H1 (cell line): ENCODE measurements around the gene CNOT3. TPM values are rescaled to one million over a fixed set of nuclear protein-coding genes. Genes with fewer than 3 reads are reported as not detected.

Experiments
- CTCF ChIA-PET: fragments of 300-600 bp; sonication (Branson Sonifier 250); formaldehyde crosslinking; loops from one replicate; lab custom pipeline; 2021; ENCODE audit not compliant: partially characterized antibody; lab: Charles Lee
- POLR2A ChIA-PET: fragments of 300-600 bp; sonication (Branson Sonifier 250); formaldehyde crosslinking; loops from one replicate; lab custom pipeline; 2021; ENCODE audit warnings: inconsistent platforms; ENCODE audit not compliant: partially characterized antibody; lab: Charles Lee
- DNase-seq, 2 experiments: peaks; one replicate each; pipeline versions ENCODE4 v3.0.0 to v3.0.0-alpha.2; 2010 to 2022; ENCODE audit warnings: low spot score in 2 of 2, low read depth in 1 of 2, mixed read lengths in 1 of 2
- FAIRE-seq: peaks from 2 replicates; lab custom pipeline; 2011; peaks lifted over from hg19 to GRCh38; lab: Jason Lieb, UNC
- H2AFZ ChIP-seq: 2 replicates; pipeline ENCODE4 v1.8.1; 2012; ENCODE audit warnings: low read length, inconsistent platforms
- H2AK5ac ChIP-seq: 2 replicates; pipeline ENCODE4 v1.6.1; 2013; ENCODE audit warnings: low read depth, low read length
- H2BK120ac ChIP-seq: replicated peaks from 2 replicates; pipeline ENCODE3; 2013; ENCODE audit warnings: low read depth, low read length, inconsistent platforms
- H2BK12ac ChIP-seq: 2 replicates; pipeline ENCODE4 v1.6.1; 2013; ENCODE audit warnings: low read depth, low read length
- H2BK15ac ChIP-seq: 2 replicates; pipeline ENCODE4 v1.6.1; 2013; ENCODE audit warnings: low read length
- H2BK20ac ChIP-seq: 2 replicates; pipeline ENCODE4 v1.6.1; 2013; ENCODE audit warnings: low read length
- H2BK5ac ChIP-seq: 2 replicates; pipeline ENCODE4 v1.6.1; 2013; ENCODE audit warnings: low read depth, low read length
- H3K14ac ChIP-seq: 2 replicates; pipeline ENCODE4 v1.6.1; 2013; ENCODE audit warnings: inconsistent platforms; ENCODE audit not compliant: insufficient read length
- H3K18ac ChIP-seq: 2 replicates; pipeline ENCODE4 v1.6.1; 2013; ENCODE audit warnings: low read length; ENCODE audit errors: extremely low read depth
- H3K23ac ChIP-seq: 2 replicates; pipeline ENCODE4 v1.6.1; 2013; ENCODE audit warnings: inconsistent platforms; ENCODE audit not compliant: insufficient read length
- H3K23me2 ChIP-seq: 2 replicates; pipeline ENCODE4 v1.6.1; 2013; ENCODE audit warnings: low read depth, low read length
- H3K27ac ChIP-seq: 2 replicates; pipeline ENCODE4 v1.6.1; 2011; ENCODE audit warnings: low read depth, low read length, inconsistent platforms
- H3K27me3 ChIP-seq, 4 experiments: replicated peaks in 1 of 4; 1 replicate in 1 of 4; 2 replicates in 3 of 4; pipeline versions ENCODE4 v1.6.1 to v1.8.1; 2011 to 2013; ENCODE audit warnings: low read length in 3 of 4, mild to moderate bottlenecking in 3 of 4, inconsistent platforms in 2 of 4, mixed read lengths in 2 of 4, moderate library complexity in 1 of 4; ENCODE audit not compliant: control insufficient read depth in 3 of 4, insufficient read depth in 3 of 4; ENCODE audit errors: extremely low read depth in 1 of 4
- H3K36me3 ChIP-seq, 4 experiments: 2 replicates each; pipeline versions ENCODE4 v1.6.1 to v1.8.1; 2011 to 2013; ENCODE audit warnings: mild to moderate bottlenecking in 4 of 4, low read length in 3 of 4, moderate library complexity in 2 of 4, control low read depth in 1 of 4, inconsistent platforms in 1 of 4; ENCODE audit not compliant: insufficient read depth in 4 of 4, control insufficient read depth in 2 of 4
- H3K4ac ChIP-seq: replicated peaks from 2 replicates; pipeline ENCODE3; 2013; ENCODE audit warnings: low read length, low read depth, mixed read lengths, inconsistent platforms; ENCODE audit not compliant: insufficient read length
- H3K4me1 ChIP-seq, 4 experiments: replicated peaks in 1 of 4; 1 replicate in 1 of 4; 2 replicates in 3 of 4; pipeline versions ENCODE4 v1.6.1 to v1.8.1; 2011 to 2013; ENCODE audit warnings: low read length in 3 of 4, inconsistent platforms in 2 of 4, mixed read lengths in 1 of 4; ENCODE audit not compliant: insufficient read depth in 4 of 4, control insufficient read depth in 3 of 4
- H3K4me2 ChIP-seq, 2 experiments: 2 replicates each; pipeline versions ENCODE4 v1.6.1 to v1.8.1; 2011 to 2013; ENCODE audit warnings: low read depth in 2 of 2, low read length in 2 of 2, control low read depth in 1 of 2, inconsistent platforms in 1 of 2, mild to moderate bottlenecking in 1 of 2; ENCODE audit not compliant: insufficient read depth in 1 of 2
- H3K4me3 ChIP-seq, 4 experiments: fragments of 200-600, 300-600 bp in 1 of 4; sonication (generic), shearing (Covaris generic), sonication (Bioruptor Twin) in 1 of 4; 2 replicates each; pipeline versions ENCODE4 v1.5.1 to v1.8.1; 2011 to 2016; ENCODE audit warnings: low read length in 4 of 4, low read depth in 3 of 4, control low read depth in 2 of 4, inconsistent platforms in 2 of 4, mild to moderate bottlenecking in 2 of 4, mixed read lengths in 1 of 4, moderate library complexity in 1 of 4; ENCODE audit not compliant: insufficient read depth in 2 of 4; ENCODE audit errors: extremely low read depth in 1 of 4
- H3K56ac ChIP-seq: replicated peaks from 2 replicates; pipeline ENCODE3; 2013; ENCODE audit warnings: low read depth, mild to moderate bottlenecking, mixed read lengths, low read length, inconsistent platforms; ENCODE audit not compliant: insufficient read length
- H3K79me1 ChIP-seq: 2 replicates; pipeline ENCODE4 v1.6.1; 2013; ENCODE audit warnings: low read depth, low read length, control low read depth
- H3K79me2 ChIP-seq, 2 experiments: 2 replicates each; pipeline versions ENCODE4 v1.6.1 to v1.8.1; 2012 to 2013; ENCODE audit warnings: low read length in 2 of 2, mild to moderate bottlenecking in 2 of 2, inconsistent platforms in 1 of 2; ENCODE audit not compliant: insufficient read depth in 2 of 2, control insufficient read depth in 1 of 2
- H3K9ac ChIP-seq, 4 experiments: replicated peaks in 1 of 4; 1 replicate in 1 of 4; 2 replicates in 3 of 4; pipeline versions ENCODE4 v1.6.1 to v1.8.1; 2011 to 2013; ENCODE audit warnings: low read depth in 3 of 4, low read length in 3 of 4, control low read depth in 2 of 4, mild to moderate bottlenecking in 2 of 4, moderate library complexity in 2 of 4, inconsistent platforms in 1 of 4; ENCODE audit errors: extremely low read depth in 1 of 4
- H3K9me3 ChIP-seq, 2 experiments: 2 replicates each; pipeline versions ENCODE4 v1.6.1 to v1.8.1; 2012 to 2013; ENCODE audit warnings: mild to moderate bottlenecking in 2 of 2, moderate library complexity in 2 of 2, control low read depth in 1 of 2, inconsistent platforms in 1 of 2, low read depth in 1 of 2, low read length in 1 of 2, mixed read lengths in 1 of 2; ENCODE audit not compliant: insufficient read depth in 2 of 2
- H4K20me1 ChIP-seq, 2 experiments: replicated peaks in 1 of 2; 2 replicates each; pipeline versions ENCODE3 to v1.8.1; 2011 to 2013; ENCODE audit warnings: inconsistent platforms in 2 of 2, low read length in 2 of 2, mild to moderate bottlenecking in 1 of 2; ENCODE audit not compliant: insufficient read depth in 2 of 2, control insufficient read depth in 1 of 2
- H4K5ac ChIP-seq: 2 replicates; pipeline ENCODE4 v1.6.1; 2013; ENCODE audit warnings: low read length, low read depth, mixed read lengths, inconsistent platforms; ENCODE audit not compliant: insufficient read length
- H4K8ac ChIP-seq: 2 replicates; pipeline ENCODE4 v1.8.0; 2013; ENCODE audit warnings: mild to moderate bottlenecking, moderate library complexity, low read length, inconsistent platforms; ENCODE audit not compliant: insufficient read depth; ENCODE audit errors: extremely low read depth
- H4K91ac ChIP-seq: replicated peaks from 2 replicates; pipeline ENCODE3; 2013; ENCODE audit warnings: low read length, mixed read lengths, inconsistent platforms; ENCODE audit not compliant: insufficient read length
- ASH2L ChIP-seq: fragments of 200-600, 300-600 bp; sonication (generic); IDR thresholded peaks from one replicate; pipeline ENCODE4 v1.7.1; 2017; ENCODE audit warnings: low read length
- BACH1 ChIP-seq: IDR thresholded peaks from 2 replicates; pipeline ENCODE4 v1.6.1; 2012; ENCODE audit warnings: low read length, improper control_type of control experiment
- E2F6 ChIP-seq: IDR thresholded peaks from 2 replicates; pipeline ENCODE4 v1.6.1; 2012; ENCODE audit warnings: inconsistent platforms
- EZH2 ChIP-seq: fragments of 200-600 bp; sonication (generic); IDR thresholded peaks from 2 replicates; pipeline ENCODE4 v1.7.1; 2012; ENCODE audit warnings: low read depth, mild to moderate bottlenecking, moderate library complexity, low read length, inconsistent platforms; ENCODE audit not compliant: severe bottlenecking
- GTF2F1 ChIP-seq: IDR thresholded peaks from 2 replicates; pipeline ENCODE4 v1.6.1; 2012; ENCODE audit warnings: low read depth, low read length, improper control_type of control experiment, borderline replicate concordance
- KDM4A ChIP-seq: IDR thresholded peaks from one replicate; pipeline ENCODE4 v1.7.1; 2012; ENCODE audit warnings: low read depth, mild to moderate bottlenecking, moderate library complexity, low read length, inconsistent platforms; ENCODE audit not compliant: severe bottlenecking
- RNF2 ChIP-seq: fragments of 200-900, 300-1000 bp; sonication (generic); IDR thresholded peaks from 2 replicates; pipeline ENCODE4 v1.7.1; 2016; ENCODE audit warnings: borderline replicate concordance, low read depth, mild to moderate bottlenecking, antibody characterized with exemption, low read length; ENCODE audit not compliant: poor library complexity, severe bottlenecking; ENCODE audit errors: missing control alignments
- RXRA ChIP-seq: IDR thresholded peaks from 2 replicates; pipeline ENCODE4 v1.6.1; 2011; ENCODE audit warnings: low read depth, mild to moderate bottlenecking, low read length, moderate library complexity; ENCODE audit not compliant: insufficient read depth
- SP1 ChIP-seq: IDR thresholded peaks from 2 replicates; pipeline ENCODE4 v1.6.1; 2011; ENCODE audit warnings: low read depth, low read length
- whole genome bisulfite sequencing, 2 experiments: shearing (Covaris generic) in 1 of 2; methylation state at CpG; one replicate each; pipeline versions ENCODE4 v1.1.6 to v1.1.7; 2013 to 2015; ENCODE audit warnings: low lambda C conversion rate in 2 of 2, mixed read lengths in 2 of 2, inconsistent platforms in 1 of 2, low coverage in 1 of 2, missing lambda C conversion rate in 1 of 2; ENCODE audit not compliant: insufficient replicate concordance in 2 of 2, insufficient coverage in 1 of 2, insufficient read length in 1 of 2; ENCODE audit errors: extremely low coverage in 1 of 2, missing lambda C conversion rate in 1 of 2; 5-methylcytosine and 5-hydroxymethylcytosine counted together
- polyA plus RNA-seq, 7 experiments: library from polyadenylated mRNA; depleted of rRNA in 3 of 7; stranded (reverse) in 5 of 7; unstranded in 2 of 7; fragments of >200 nt in 5 of 7; fragments of 200-250 nt in 2 of 7; gene quantifications; 1 replicate in 5 of 7; 2 replicates in 1 of 7; 4 replicates in 1 of 7; pipeline versions ENCODE4 v1.2.1 to v1.2.3, GENCODE V29; 2011 to 2013; ENCODE audit warnings: missing spikeins in 2 of 7, mixed read lengths in 2 of 7
- total RNA-seq: library from RNA; stranded (reverse); fragmentation: NEBNext Ultra II Directional; extraction: Animal tissue kit (Norgen Biotek cat#: 25700); gene quantifications from 2 replicates; pipeline ENCODE4 v1.2.1, GENCODE V29; 2021

The CNOT3 gene
- total and polyA plus RNA-seq, 2 of the 8 experiments (the other 6 are each of a cell fraction or from before 2014, with no cell fraction given) = 21.2 to 86.4 TPM

DNA sequence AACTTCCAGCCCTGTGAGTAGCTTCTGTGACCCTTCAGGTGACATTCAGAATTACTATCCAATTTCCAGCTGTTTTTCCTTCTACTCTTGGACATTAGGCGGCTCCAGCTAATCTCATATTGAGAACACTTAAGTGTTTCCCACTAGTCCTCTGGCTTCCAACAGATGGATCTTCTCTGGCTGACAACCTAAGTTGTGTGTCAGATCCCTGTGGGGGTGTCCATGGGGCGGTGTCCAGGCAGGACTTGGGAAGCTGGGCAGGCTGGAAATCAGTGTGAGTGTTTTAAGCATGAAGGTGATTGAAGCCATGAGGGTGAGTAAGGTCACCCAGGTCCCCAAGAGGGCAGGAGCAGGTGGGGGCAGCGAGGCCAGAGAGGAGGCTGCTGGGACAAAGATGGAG is 10.1 kb downstream of the CNOT3 start:
- no peak overlapping the region for H3K4me3 ChIP-seq
- CTCF ChIA-PET = interaction anchor here (1.1 to 2.3 kb wide), 2 partner anchors 9 kb away, joined by 3 to 6 read pairs; no protein-coding TSS in a partner anchor
- H3K9ac ChIP-seq = no peak overlapping the region; a peak in 1 of 7 replicates
- peaks cover 0 to 3% of the 10 kb centered on the region in 2 experiments; a peak in 1 of 4 replicates for H3K79me2 ChIP-seq
- POLR2A ChIA-PET = interaction anchor here (0.8 to 14.8 kb wide), 6 partner anchors 9 to 55 kb away, joined by 3 to 348 read pairs (median 3); partner anchors contain the start of genes CNOT3 and LENG1
- H3K4me1 ChIP-seq = no peaks in the 10 kb centered on the region
- H2BK120ac ChIP-seq = no peak overlapping the region
- no peak for DNase-seq
- H2BK15ac ChIP-seq = no peak overlapping the region
- no peaks in the 10 kb centered on the region for H3K27me3 ChIP-seq
- no peak overlapping the region for H3K4me2 ChIP-seq
- H2AK5ac ChIP-seq = no peak overlapping the region
- H3K4ac ChIP-seq = no peak overlapping the region
- H3K23ac ChIP-seq = no peak overlapping the region
- peaks cover 53 to 95% (median 85%) of the 10 kb centered on the region in 4 experiments for H3K36me3 ChIP-seq
- H4K5ac ChIP-seq = no peak overlapping the region
- no peak for FAIRE-seq
- peaks cover 20 to 39% of the 10 kb centered on the region in 2 experiments for H4K20me1 ChIP-seq
- no peak overlapping the region for H3K18ac ChIP-seq
- no peak overlapping the region for H3K27ac ChIP-seq
- H2BK20ac ChIP-seq = no peak overlapping the region
- TF ChIP-seq RNF2 (no peak), RXRA (no peak), E2F6 (no peak), KDM4A (no peak), EZH2 (no peak), ASH2L (no peak), BACH1 (no peak), SP1 (no peak), GTF2F1 (no peak)
- WGBS, 2 experiments = 83% methylated on average over 3 of the region's 3 CpGs; no CpG with 5 or more reads in 1 of the 2 experiments
- H3K14ac ChIP-seq = no peak overlapping the region
- no peaks in the 10 kb centered on the region for H3K23me2 ChIP-seq
- peaks cover 3% of the 10 kb centered on the region; the same call in 1 of the 2 replicates for H3K79me1 ChIP-seq
- no peak overlapping the region for H2BK5ac ChIP-seq
- H3K9me3 ChIP-seq = no peaks in the 10 kb centered on the region
- H2AFZ ChIP-seq = no peak overlapping the region
- no peak overlapping the region for H4K8ac ChIP-seq
- no peak overlapping the region for H3K56ac ChIP-seq
- H2BK12ac ChIP-seq = no peak overlapping the region
- H4K91ac ChIP-seq = no peak overlapping the region
